ENCODE data around the gene ORC4.
"Not testable (repeated sequence)": the region's sequence is repeated elsewhere in the genome, so short reads cannot be mapped to it uniquely, and the experiment has no call there.

ORC4 gene

GRCh38 chr2:148021059-148021861 is 723 bp upstream of the ORC4 start, which contains the start of gene MBD5:
Gene MBD5 (plus strand): TSS chr2:148021091.
- no peaks in the 10 kb centered on the region for H3K27me3 ChIP-seq (ENCODE audit: control insufficient read depth, insufficient read depth, low read length)
- no peaks in the 10 kb centered on the region for H3K36me3 ChIP-seq (ENCODE audit: control insufficient read depth, insufficient read depth, low read length)
- H3K27ac ChIP-seq (ENCODE audit: low read length) = no peak within 1 kb of the TSS
- no peak for DNase-seq (ENCODE audit: low read depth, low spot score)
- WGBS (ENCODE audit: insufficient coverage, insufficient read length) = no CpG with 5 or more reads among the region's 11 CpGs
- H3K4me1 ChIP-seq (ENCODE audit: control insufficient read depth, insufficient read depth, low read length) = no peaks in the 10 kb centered on the region
- no peaks in the 10 kb centered on the region for H3K9me3 ChIP-seq (ENCODE audit: control insufficient read depth, insufficient read depth, low read length)
- H3K4me3 ChIP-seq (ENCODE audit: low read length) = peak within 1 kb of the TSS; percentile 92

GRCh38 chr2:148014616-148015015 is 5.9 kb downstream of the ORC4 start:
- no peak for DNase-seq (ENCODE audit: low read depth, low spot score)
- Histone ChIP-seq H3K27ac (ENCODE audit: low read length) (no peak overlapping the region), H3K4me1 (ENCODE audit: control insufficient read depth, insufficient read depth, low read length) (no peaks in the 10 kb centered on the region), H3K27me3 (ENCODE audit: control insufficient read depth, insufficient read depth, low read length) (no peaks in the 10 kb centered on the region), H3K9me3 (ENCODE audit: control insufficient read depth, insufficient read depth, low read length) (no peaks in the 10 kb centered on the region), H3K4me3 (ENCODE audit: low read length) (no peak overlapping the region), H3K36me3 (ENCODE audit: control insufficient read depth, insufficient read depth, low read length) (no peaks in the 10 kb centered on the region)
- no CpG with 5 or more reads among the region's 5 CpGs for WGBS (ENCODE audit: insufficient coverage, insufficient read length)

- DNase-seq (ENCODE audit: low read depth, low spot score) = no peak
- H3K27ac ChIP-seq (ENCODE audit: low read length) = no peak overlapping the region
- H3K27me3 ChIP-seq (ENCODE audit: control insufficient read depth, insufficient read depth, low read length) = no peaks in the 10 kb centered on the region
- H3K36me3 ChIP-seq (ENCODE audit: control insufficient read depth, insufficient read depth, low read length) = no peaks in the 10 kb centered on the region
- H3K4me1 ChIP-seq (ENCODE audit: control insufficient read depth, insufficient read depth, low read length) = no peaks in the 10 kb centered on the region
- no peak overlapping the region for H3K4me3 ChIP-seq (ENCODE audit: low read length)
- H3K9me3 ChIP-seq (ENCODE audit: control insufficient read depth, insufficient read depth, low read length) = no peaks in the 10 kb centered on the region
- WGBS (ENCODE audit: insufficient coverage, insufficient read length) = no CpG with 5 or more reads among the region's 2 CpGs
These were observed 6.7 kb downstream of the ORC4 start for GRCh38 chr2:148013876-148014275.

GRCh38 chr2:148008411-148008810 is 12.1 kb downstream of the ORC4 start:
- not testable (repeated sequence) for H3K4me3 ChIP-seq (ENCODE audit: low read length); H3K27me3 ChIP-seq (ENCODE audit: control insufficient read depth, insufficient read depth, low read length); H3K9me3 ChIP-seq (ENCODE audit: control insufficient read depth, insufficient read depth, low read length); H3K27ac ChIP-seq (ENCODE audit: low read length); H3K4me1 ChIP-seq (ENCODE audit: control insufficient read depth, insufficient read depth, low read length); DNase-seq (ENCODE audit: low read depth, low spot score); H3K36me3 ChIP-seq (ENCODE audit: control insufficient read depth, insufficient read depth, low read length)
- no CpG with 5 or more reads among the region's 7 CpGs for WGBS (ENCODE audit: insufficient coverage, insufficient read length)

- Histone ChIP-seq H3K27me3 (ENCODE audit: control insufficient read depth, insufficient read depth, low read length) (no peaks in the 10 kb centered on the region), H3K36me3 (ENCODE audit: control insufficient read depth, insufficient read depth, low read length) (no peaks in the 10 kb centered on the region), H3K9me3 (ENCODE audit: control insufficient read depth, insufficient read depth, low read length) (no peaks in the 10 kb centered on the region), H3K27ac (ENCODE audit: low read length) (no peak overlapping the region), H3K4me3 (ENCODE audit: low read length) (no peak overlapping the region), H3K4me1 (ENCODE audit: control insufficient read depth, insufficient read depth, low read length) (no peaks in the 10 kb centered on the region; the same call in 1 of the 2 replicates)
- DNase-seq (ENCODE audit: low read depth, low spot score) = no peak
- no CpG with 5 or more reads among the region's 5 CpGs for WGBS (ENCODE audit: insufficient coverage, insufficient read length)
These were observed 13.2 kb downstream of the ORC4 start for GRCh38 chr2:148007219-148007900.

- DNase-seq (ENCODE audit: low read depth, low spot score) = no peak
These were observed 14.1 kb downstream of the ORC4 start for GRCh38 chr2:148006249-148007007.

GRCh38 chr2:148002420-148002819 is 18.1 kb downstream of the ORC4 start:
- H3K9me3 ChIP-seq (ENCODE audit: control insufficient read depth, insufficient read depth, low read length); H3K27ac ChIP-seq (ENCODE audit: low read length); H3K36me3 ChIP-seq (ENCODE audit: control insufficient read depth, insufficient read depth, low read length); H3K27me3 ChIP-seq (ENCODE audit: control insufficient read depth, insufficient read depth, low read length); H3K4me1 ChIP-seq (ENCODE audit: control insufficient read depth, insufficient read depth, low read length); DNase-seq (ENCODE audit: low read depth, low spot score); H3K4me3 ChIP-seq (ENCODE audit: low read length): not testable (repeated sequence)

More at GRCh38 chr2:148006249-148007007, 14.1 kb downstream of the ORC4 start:
- Histone ChIP-seq H3K27me3 (ENCODE audit: control insufficient read depth, insufficient read depth, low read length) (no peaks in the 10 kb centered on the region), H3K27ac (ENCODE audit: low read length) (no peak overlapping the region), H3K4me1 (ENCODE audit: control insufficient read depth, insufficient read depth, low read length) (no peaks in the 10 kb centered on the region; the same call in 1 of the 2 replicates), H3K4me3 (ENCODE audit: low read length) (no peak overlapping the region), H3K9me3 (ENCODE audit: control insufficient read depth, insufficient read depth, low read length) (no peaks in the 10 kb centered on the region), H3K36me3 (ENCODE audit: control insufficient read depth, insufficient read depth, low read length) (no peaks in the 10 kb centered on the region)
- no CpG with 5 or more reads among the region's 6 CpGs for WGBS (ENCODE audit: insufficient coverage, insufficient read length)

- DNase-seq (ENCODE audit: low read depth, low spot score) = no peak
- Histone ChIP-seq H3K36me3 (ENCODE audit: control insufficient read depth, insufficient read depth, low read length) (peaks cover 3% of the 10 kb centered on the region; the same call in 1 of the 2 replicates), H3K4me3 (ENCODE audit: low read length) (no peak overlapping the region), H3K27ac (ENCODE audit: low read length) (no peak overlapping the region), H3K9me3 (ENCODE audit: control insufficient read depth, insufficient read depth, low read length) (no peaks in the 10 kb centered on the region), H3K4me1 (ENCODE audit: control insufficient read depth, insufficient read depth, low read length) (no peaks in the 10 kb centered on the region), H3K27me3 (ENCODE audit: control insufficient read depth, insufficient read depth, low read length) (no peaks in the 10 kb centered on the region)
- no CpG with 5 or more reads among the region's 1 CpG for WGBS (ENCODE audit: insufficient coverage, insufficient read length)
These were observed 20.4 kb downstream of the ORC4 start for GRCh38 chr2:148000095-148000494.

- Histone ChIP-seq H3K27ac (ENCODE audit: low read length) (no peak overlapping the region), H3K36me3 (ENCODE audit: control insufficient read depth, insufficient read depth, low read length) (peaks cover 3% of the 10 kb centered on the region; the same call in 1 of the 2 replicates), H3K4me1 (ENCODE audit: control insufficient read depth, insufficient read depth, low read length) (no peaks in the 10 kb centered on the region), H3K27me3 (ENCODE audit: control insufficient read depth, insufficient read depth, low read length) (no peaks in the 10 kb centered on the region), H3K9me3 (ENCODE audit: control insufficient read depth, insufficient read depth, low read length) (no peaks in the 10 kb centered on the region), H3K4me3 (ENCODE audit: low read length) (no peak overlapping the region)
- DNase-seq (ENCODE audit: low read depth, low spot score) = no peak
- WGBS (ENCODE audit: insufficient coverage, insufficient read length) = no CpG with 5 or more reads among the region's 2 CpGs
These were observed 21.4 kb downstream of the ORC4 start for GRCh38 chr2:147999126-147999525.

GRCh38 chr2:147998203-147998602 is 22.3 kb downstream of the ORC4 start:
- no peak overlapping the region for H3K27ac ChIP-seq (ENCODE audit: low read length)
- H3K27me3 ChIP-seq (ENCODE audit: control insufficient read depth, insufficient read depth, low read length) = no peaks in the 10 kb centered on the region

More at GRCh38 chr2:147998203-147998602, 22.3 kb downstream of the ORC4 start:
- no CpG with 5 or more reads among the region's 4 CpGs for WGBS (ENCODE audit: insufficient coverage, insufficient read length)
- Histone ChIP-seq H3K4me1 (ENCODE audit: control insufficient read depth, insufficient read depth, low read length) (no peaks in the 10 kb centered on the region), H3K36me3 (ENCODE audit: control insufficient read depth, insufficient read depth, low read length) (peaks cover 3% of the 10 kb centered on the region; the same call in 1 of the 2 replicates), H3K4me3 (ENCODE audit: low read length) (no peak overlapping the region), H3K9me3 (ENCODE audit: control insufficient read depth, insufficient read depth, low read length) (no peaks in the 10 kb centered on the region)
- no peak for DNase-seq (ENCODE audit: low read depth, low spot score)
